Measurements from ENCODE around the gene STK32B.
"Not testable (repeated sequence)": the region's sequence is repeated elsewhere in the genome, so short reads cannot be mapped to it uniquely, and the experiment has no call there.

Gene STK32B

GRCh38 chr4:5164221-5164912 is 113.1 kb downstream of the STK32B start:
- H3K9me3 ChIP-seq (ENCODE audit: control insufficient read depth in 1 of 2, low read length in 2 of 2) = no peaks in the 10 kb centered on the region
- no peak overlapping the region for H3K9ac ChIP-seq (ENCODE audit: low read depth in 1 of 2, low read length in 2 of 2)
- H3K4me3 ChIP-seq (ENCODE audit: low read depth in 1 of 2, low read length in 2 of 2) = no peak overlapping the region
- H3K27ac ChIP-seq (ENCODE audit: low read depth, low read length) = no peak overlapping the region
- no peaks in the 10 kb centered on the region for H3K27me3 ChIP-seq (ENCODE audit: control insufficient read depth in 1 of 2, insufficient read depth in 2 of 2, low read length in 2 of 2)
- no peaks in the 10 kb centered on the region for H3K36me3 ChIP-seq (ENCODE audit: control insufficient read depth in 1 of 2, insufficient read depth in 2 of 2, low read length in 2 of 2)
- H3K4me1 ChIP-seq (ENCODE audit: control insufficient read depth in 1 of 2, insufficient read depth in 2 of 2, low read length in 2 of 2) = no peaks in the 10 kb centered on the region

GRCh38 chr4:5165420-5166369 is 114.4 kb downstream of the STK32B start:
- H3K4me3 ChIP-seq (ENCODE audit: low read depth in 1 of 2, low read length in 2 of 2) = no peak overlapping the region
- no peak overlapping the region for H3K27ac ChIP-seq (ENCODE audit: low read depth, low read length)
- H3K9me3 ChIP-seq (ENCODE audit: control insufficient read depth in 1 of 2, low read length in 2 of 2) = no peaks in the 10 kb centered on the region
- no peaks in the 10 kb centered on the region for H3K4me1 ChIP-seq (ENCODE audit: control insufficient read depth in 1 of 2, insufficient read depth in 2 of 2, low read length in 2 of 2)
- H3K27me3 ChIP-seq (ENCODE audit: control insufficient read depth in 1 of 2, insufficient read depth in 2 of 2, low read length in 2 of 2) = no peaks in the 10 kb centered on the region
- H3K36me3 ChIP-seq (ENCODE audit: control insufficient read depth in 1 of 2, insufficient read depth in 2 of 2, low read length in 2 of 2) = no peaks in the 10 kb centered on the region
- H3K9ac ChIP-seq (ENCODE audit: low read depth in 1 of 2, low read length in 2 of 2) = no peak overlapping the region

GRCh38 chr4:5166377-5166776 is 115.1 kb downstream of the STK32B start:
- H3K9ac ChIP-seq (ENCODE audit: low read depth in 1 of 2, low read length in 2 of 2) = no peak overlapping the region
- H3K36me3 ChIP-seq (ENCODE audit: control insufficient read depth in 1 of 2, insufficient read depth in 2 of 2, low read length in 2 of 2) = no peaks in the 10 kb centered on the region

GRCh38 chr4:5168891-5169290 is 117.6 kb downstream of the STK32B start:
- no peak overlapping the region for H3K4me3 ChIP-seq (ENCODE audit: low read depth in 1 of 2, low read length in 2 of 2)
- H3K9ac ChIP-seq (ENCODE audit: low read depth in 1 of 2, low read length in 2 of 2) = no peak overlapping the region
- H3K9me3 ChIP-seq (ENCODE audit: control insufficient read depth in 1 of 2, low read length in 2 of 2) = no peaks in the 10 kb centered on the region
- H3K36me3 ChIP-seq (ENCODE audit: control insufficient read depth in 1 of 2, insufficient read depth in 2 of 2, low read length in 2 of 2) = no peaks in the 10 kb centered on the region
- no peaks in the 10 kb centered on the region for H3K27me3 ChIP-seq (ENCODE audit: control insufficient read depth in 1 of 2, insufficient read depth in 2 of 2, low read length in 2 of 2)
- H3K4me1 ChIP-seq (ENCODE audit: control insufficient read depth in 1 of 2, insufficient read depth in 2 of 2, low read length in 2 of 2) = no peaks in the 10 kb centered on the region
- H3K27ac ChIP-seq (ENCODE audit: low read depth, low read length) = no peak overlapping the region

More at GRCh38 chr4:5166377-5166776, 115.1 kb downstream of the STK32B start:
- no peaks in the 10 kb centered on the region for H3K27me3 ChIP-seq (ENCODE audit: control insufficient read depth in 1 of 2, insufficient read depth in 2 of 2, low read length in 2 of 2)
- H3K4me3 ChIP-seq (ENCODE audit: low read depth in 1 of 2, low read length in 2 of 2) = no peak overlapping the region
- H3K27ac ChIP-seq (ENCODE audit: low read depth, low read length) = no peak overlapping the region
- no peaks in the 10 kb centered on the region for H3K4me1 ChIP-seq (ENCODE audit: control insufficient read depth in 1 of 2, insufficient read depth in 2 of 2, low read length in 2 of 2)
- H3K9me3 ChIP-seq (ENCODE audit: control insufficient read depth in 1 of 2, low read length in 2 of 2) = no peaks in the 10 kb centered on the region

GRCh38 chr4:5175836-5176235 is 124.6 kb downstream of the STK32B start:
- H3K9me3 ChIP-seq (ENCODE audit: control insufficient read depth in 1 of 2, low read length in 2 of 2); H3K27me3 ChIP-seq (ENCODE audit: control insufficient read depth in 1 of 2, insufficient read depth in 2 of 2, low read length in 2 of 2); H3K27ac ChIP-seq (ENCODE audit: low read depth, low read length); H3K9ac ChIP-seq (ENCODE audit: low read depth in 1 of 2, low read length in 2 of 2); H3K4me3 ChIP-seq (ENCODE audit: low read depth in 1 of 2, low read length in 2 of 2); H3K36me3 ChIP-seq (ENCODE audit: control insufficient read depth in 1 of 2, insufficient read depth in 2 of 2, low read length in 2 of 2); H3K4me1 ChIP-seq (ENCODE audit: control insufficient read depth in 1 of 2, insufficient read depth in 2 of 2, low read length in 2 of 2): not testable (repeated sequence)

DNA sequence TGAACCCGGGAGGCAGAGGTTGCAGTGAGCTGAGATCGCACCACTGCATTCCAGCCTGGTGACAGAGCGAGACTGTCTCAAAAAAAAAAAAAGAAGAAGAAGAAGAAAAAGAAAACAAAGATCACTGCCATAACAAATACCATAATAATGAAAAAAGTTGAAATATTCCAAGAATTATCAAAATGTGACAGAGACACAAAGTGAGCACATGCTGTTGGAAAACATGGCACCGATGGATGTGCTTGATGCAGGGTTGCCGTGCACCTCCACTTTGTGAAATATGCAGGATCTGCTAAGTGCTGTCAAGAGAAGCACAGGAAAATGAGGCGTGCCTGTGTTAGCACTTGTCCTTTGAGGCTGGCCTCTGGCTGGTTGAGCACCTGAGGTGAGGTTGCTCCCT is 133.3 kb downstream of the STK32B start:
- no peak overlapping the region for H3K27ac ChIP-seq (ENCODE audit: low read depth, low read length)
- no peaks in the 10 kb centered on the region for H3K27me3 ChIP-seq (ENCODE audit: control insufficient read depth in 1 of 2, insufficient read depth in 2 of 2, low read length in 2 of 2)
- no peaks in the 10 kb centered on the region for H3K4me1 ChIP-seq (ENCODE audit: control insufficient read depth in 1 of 2, insufficient read depth in 2 of 2, low read length in 2 of 2)
- H3K9ac ChIP-seq (ENCODE audit: low read depth in 1 of 2, low read length in 2 of 2) = no peak overlapping the region
- H3K36me3 ChIP-seq (ENCODE audit: control insufficient read depth in 1 of 2, insufficient read depth in 2 of 2, low read length in 2 of 2) = no peaks in the 10 kb centered on the region
- no peak overlapping the region for H3K4me3 ChIP-seq (ENCODE audit: low read depth in 1 of 2, low read length in 2 of 2)
- no peaks in the 10 kb centered on the region for H3K9me3 ChIP-seq (ENCODE audit: control insufficient read depth in 1 of 2, low read length in 2 of 2)

- Histone ChIP-seq H3K27ac (ENCODE audit: low read depth, low read length) (no peak overlapping the region), H3K9me3 (ENCODE audit: control insufficient read depth in 1 of 2, low read length in 2 of 2) (no peaks in the 10 kb centered on the region), H3K4me1 (ENCODE audit: control insufficient read depth in 1 of 2, insufficient read depth in 2 of 2, low read length in 2 of 2) (no peaks in the 10 kb centered on the region), H3K9ac (ENCODE audit: low read depth in 1 of 2, low read length in 2 of 2) (no peak overlapping the region), H3K36me3 (ENCODE audit: control insufficient read depth in 1 of 2, insufficient read depth in 2 of 2, low read length in 2 of 2) (no peaks in the 10 kb centered on the region), H3K4me3 (ENCODE audit: low read depth in 1 of 2, low read length in 2 of 2) (no peak overlapping the region), H3K27me3 (ENCODE audit: control insufficient read depth in 1 of 2, insufficient read depth in 2 of 2, low read length in 2 of 2) (no peaks in the 10 kb centered on the region)
Observed at GRCh38 chr4:5185551-5185950, 134.3 kb downstream of the STK32B start.

GRCh38 chr4:5186271-5187064 is 135.2 kb downstream of the STK32B start:
- no peaks in the 10 kb centered on the region for H3K4me1 ChIP-seq (ENCODE audit: control insufficient read depth in 1 of 2, insufficient read depth in 2 of 2, low read length in 2 of 2)
- no peak overlapping the region for H3K27ac ChIP-seq (ENCODE audit: low read depth, low read length)
- H3K9me3 ChIP-seq (ENCODE audit: control insufficient read depth in 1 of 2, low read length in 2 of 2) = no peaks in the 10 kb centered on the region
- H3K36me3 ChIP-seq (ENCODE audit: control insufficient read depth in 1 of 2, insufficient read depth in 2 of 2, low read length in 2 of 2) = no peaks in the 10 kb centered on the region
- no peak overlapping the region for H3K4me3 ChIP-seq (ENCODE audit: low read depth in 1 of 2, low read length in 2 of 2)
- no peaks in the 10 kb centered on the region for H3K27me3 ChIP-seq (ENCODE audit: control insufficient read depth in 1 of 2, insufficient read depth in 2 of 2, low read length in 2 of 2)
- no peak overlapping the region for H3K9ac ChIP-seq (ENCODE audit: low read depth in 1 of 2, low read length in 2 of 2)

GRCh38 chr4:5188130-5188529 is 136.8 kb downstream of the STK32B start:
- Histone ChIP-seq H3K4me1 (ENCODE audit: control insufficient read depth in 1 of 2, insufficient read depth in 2 of 2, low read length in 2 of 2) (no peaks in the 10 kb centered on the region), H3K9me3 (ENCODE audit: control insufficient read depth in 1 of 2, low read length in 2 of 2) (no peaks in the 10 kb centered on the region), H3K36me3 (ENCODE audit: control insufficient read depth in 1 of 2, insufficient read depth in 2 of 2, low read length in 2 of 2) (no peaks in the 10 kb centered on the region), H3K27ac (ENCODE audit: low read depth, low read length) (no peak overlapping the region), H3K4me3 (ENCODE audit: low read depth in 1 of 2, low read length in 2 of 2) (no peak overlapping the region), H3K27me3 (ENCODE audit: control insufficient read depth in 1 of 2, insufficient read depth in 2 of 2, low read length in 2 of 2) (no peaks in the 10 kb centered on the region), H3K9ac (ENCODE audit: low read depth in 1 of 2, low read length in 2 of 2) (no peak overlapping the region)

DNA sequence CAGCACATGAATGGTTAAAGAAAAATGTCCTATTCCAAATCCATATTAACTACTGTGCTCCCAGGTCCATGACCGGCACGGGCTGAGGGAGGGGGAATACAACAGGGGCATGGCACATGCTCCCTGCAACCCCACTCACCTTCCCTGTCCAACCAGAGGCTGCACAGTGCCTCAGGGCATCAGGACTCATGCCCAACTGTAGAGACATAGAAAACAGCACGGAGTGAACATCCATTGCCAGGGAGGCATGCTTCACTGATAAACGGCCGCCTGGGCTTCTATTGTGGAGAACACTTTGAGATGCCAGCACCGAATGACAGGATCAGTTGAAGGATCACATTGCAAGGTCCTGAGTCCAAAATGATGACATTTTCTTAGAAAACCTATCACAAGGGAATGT is 140.6 kb downstream of the STK32B start:
- no peak overlapping the region for H3K9ac ChIP-seq (ENCODE audit: low read depth in 1 of 2, low read length in 2 of 2)
- H3K27ac ChIP-seq (ENCODE audit: low read depth, low read length) = no peak overlapping the region
- H3K4me1 ChIP-seq (ENCODE audit: control insufficient read depth in 1 of 2, insufficient read depth in 2 of 2, low read length in 2 of 2) = no peaks in the 10 kb centered on the region
- H3K27me3 ChIP-seq (ENCODE audit: control insufficient read depth in 1 of 2, insufficient read depth in 2 of 2, low read length in 2 of 2) = no peaks in the 10 kb centered on the region
- H3K9me3 ChIP-seq (ENCODE audit: control insufficient read depth in 1 of 2, low read length in 2 of 2) = no peaks in the 10 kb centered on the region
- no peak overlapping the region for H3K4me3 ChIP-seq (ENCODE audit: low read depth in 1 of 2, low read length in 2 of 2)
- no peaks in the 10 kb centered on the region for H3K36me3 ChIP-seq (ENCODE audit: control insufficient read depth in 1 of 2, insufficient read depth in 2 of 2, low read length in 2 of 2)

All from duodenal mucosa (tissue), 2 donors.